Measurements from ENCODE around the gene THADA.
A peak's percentile ranks its signal among the peaks of the same experiment; 100 is the strongest.

The THADA gene

GRCh38 chr2:43445781-43446180 is 150.1 kb downstream of the THADA start:
- no peak for DNase-seq (ENCODE audit: low read depth in 2 of 2, low spot score in 1 of 2)

- no peak for DNase-seq (ENCODE audit: low read depth in 2 of 2, low spot score in 1 of 2)
Observed at GRCh38 chr2:43444989-43445645, 150.7 kb downstream of the THADA start.

DNA sequence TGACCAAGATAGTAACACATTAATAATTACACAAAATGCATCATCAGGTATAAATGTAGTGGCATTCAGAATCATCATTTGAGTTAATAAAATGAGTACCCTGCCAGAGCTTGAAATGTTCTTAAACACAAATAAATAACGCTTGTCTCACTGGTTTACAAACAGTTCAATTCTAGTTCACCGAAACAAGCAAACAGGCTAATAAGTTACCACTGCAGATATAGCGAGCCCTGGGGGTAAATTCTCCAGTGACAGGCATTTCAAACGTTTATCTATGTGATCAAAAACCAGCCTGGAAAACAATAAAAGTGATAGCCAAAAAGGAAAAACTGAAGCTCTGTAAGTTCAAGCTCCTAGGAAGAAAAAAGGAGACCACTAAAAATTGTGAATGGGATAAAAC is 152.6 kb downstream of the THADA start:
- no peak for DNase-seq (ENCODE audit: low read depth in 2 of 2, low spot score in 1 of 2)

GRCh38 chr2:43441195-43441594 is 154.6 kb downstream of the THADA start:
- no peak for DNase-seq (ENCODE audit: low read depth in 2 of 2, low spot score in 1 of 2)

GRCh38 chr2:43438858-43439655 is 156.8 kb downstream of the THADA start:
- DNase-seq (ENCODE audit: low read depth in 2 of 2, low spot score in 1 of 2) = no peak

DNA sequence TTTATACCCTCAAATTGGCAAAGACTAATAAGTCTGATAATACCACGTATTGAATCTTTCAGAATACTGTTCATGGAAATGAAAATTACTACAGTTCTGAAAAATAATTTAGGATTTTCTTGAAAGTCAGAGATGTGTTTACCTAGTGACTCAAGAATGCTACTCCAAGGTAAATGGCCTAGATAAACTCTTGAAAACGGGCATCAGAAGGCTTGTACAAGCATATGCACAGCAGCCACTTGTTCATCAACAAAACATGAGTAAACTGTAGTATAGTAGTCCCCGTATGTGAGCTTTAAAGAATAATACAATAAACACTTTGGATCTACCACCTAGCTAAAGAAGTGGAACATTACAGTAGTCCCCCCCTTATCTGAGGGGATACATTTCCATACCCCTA is 157.5 kb downstream of the THADA start:
- DNase-seq (ENCODE audit: low read depth in 2 of 2, low spot score in 1 of 2) = no peak

DNA sequence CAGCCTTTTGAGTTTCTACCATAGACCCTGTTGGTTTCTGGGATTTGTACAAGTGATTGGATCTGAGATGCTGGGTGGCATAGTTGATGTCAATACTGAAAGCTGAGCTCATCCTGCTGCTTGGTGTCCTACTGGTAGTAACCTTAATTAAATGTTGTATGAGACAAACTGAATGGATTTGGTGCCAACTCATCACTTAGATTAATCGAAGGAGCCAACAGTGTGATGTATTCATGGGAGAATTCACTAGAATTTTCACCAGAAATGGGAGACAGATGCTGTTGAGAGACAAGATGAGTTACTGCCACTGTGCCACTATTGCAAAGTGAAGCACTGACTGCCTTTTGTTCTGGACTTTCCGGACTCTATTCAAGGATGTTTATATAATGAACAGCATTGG is 158.5 kb downstream of the THADA start:
- DNase-seq (ENCODE audit: low read depth in 2 of 2, low spot score in 1 of 2) = no peak

- DNase-seq (ENCODE audit: low read depth in 2 of 2, low spot score in 1 of 2) = no peak
Observed at GRCh38 chr2:43436431-43436830, 159.4 kb downstream of the THADA start.

- DNase-seq (ENCODE audit: low read depth in 2 of 2, low spot score in 1 of 2) = no peak
Observed at GRCh38 chr2:43435746-43436145, 160.1 kb downstream of the THADA start.

- DNase-seq (ENCODE audit: low read depth in 2 of 2, low spot score in 1 of 2) = no peak
Observed at GRCh38 chr2:43430489-43430888, 165.3 kb downstream of the THADA start.

DNA sequence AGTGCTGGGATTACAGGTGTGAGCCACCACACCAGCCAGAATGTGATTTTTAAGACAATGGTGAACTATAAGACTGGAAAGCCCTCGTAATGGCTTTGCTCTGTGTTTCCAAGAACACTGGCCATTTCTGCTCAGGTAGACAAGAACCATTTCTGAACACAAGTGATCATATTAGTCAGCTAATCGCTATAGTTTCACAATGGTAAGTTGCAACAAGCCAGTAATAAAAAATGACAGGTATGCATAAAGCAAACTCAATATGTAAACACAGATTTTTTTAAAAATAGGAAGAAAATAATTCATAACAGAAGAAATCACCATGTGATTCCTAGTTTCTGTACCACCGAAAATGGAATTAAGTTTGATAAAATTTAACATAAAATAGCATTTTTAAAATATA is 166.5 kb downstream of the THADA start:
- DNase-seq (ENCODE audit: low read depth in 2 of 2, low spot score in 1 of 2) = no peak

GRCh38 chr2:43427032-43427424 is 168.8 kb downstream of the THADA start:
- DNase-seq (ENCODE audit: low read depth in 2 of 2, low spot score in 1 of 2) = no peak

- peak in 1 of 2 donors; percentile 26 for DNase-seq (ENCODE audit: low read depth in 2 of 2, low spot score in 1 of 2)
Observed at GRCh38 chr2:43426305-43427031, 169.4 kb downstream of the THADA start.

DNA sequence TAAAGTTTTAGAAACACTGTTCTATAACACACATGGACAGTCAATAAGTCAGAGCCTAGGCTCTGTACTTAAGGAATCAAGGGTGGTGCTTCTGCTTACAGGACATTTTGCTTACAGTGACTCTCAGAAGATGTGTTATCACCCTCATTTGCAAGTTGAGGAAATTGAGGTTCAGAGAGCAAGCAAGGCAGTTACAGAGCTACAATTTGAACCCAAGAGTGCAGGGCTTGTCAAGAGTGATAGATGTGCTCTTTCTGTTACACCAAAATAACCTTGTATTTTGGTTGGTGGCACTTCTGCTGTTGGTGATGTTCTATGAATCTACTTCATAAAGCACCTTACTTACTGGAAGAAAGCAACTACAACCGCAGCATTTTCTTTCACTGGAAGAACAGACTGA is 170.2 kb downstream of the THADA start:
- no peak for DNase-seq (ENCODE audit: low read depth in 2 of 2, low spot score in 1 of 2)

DNA sequence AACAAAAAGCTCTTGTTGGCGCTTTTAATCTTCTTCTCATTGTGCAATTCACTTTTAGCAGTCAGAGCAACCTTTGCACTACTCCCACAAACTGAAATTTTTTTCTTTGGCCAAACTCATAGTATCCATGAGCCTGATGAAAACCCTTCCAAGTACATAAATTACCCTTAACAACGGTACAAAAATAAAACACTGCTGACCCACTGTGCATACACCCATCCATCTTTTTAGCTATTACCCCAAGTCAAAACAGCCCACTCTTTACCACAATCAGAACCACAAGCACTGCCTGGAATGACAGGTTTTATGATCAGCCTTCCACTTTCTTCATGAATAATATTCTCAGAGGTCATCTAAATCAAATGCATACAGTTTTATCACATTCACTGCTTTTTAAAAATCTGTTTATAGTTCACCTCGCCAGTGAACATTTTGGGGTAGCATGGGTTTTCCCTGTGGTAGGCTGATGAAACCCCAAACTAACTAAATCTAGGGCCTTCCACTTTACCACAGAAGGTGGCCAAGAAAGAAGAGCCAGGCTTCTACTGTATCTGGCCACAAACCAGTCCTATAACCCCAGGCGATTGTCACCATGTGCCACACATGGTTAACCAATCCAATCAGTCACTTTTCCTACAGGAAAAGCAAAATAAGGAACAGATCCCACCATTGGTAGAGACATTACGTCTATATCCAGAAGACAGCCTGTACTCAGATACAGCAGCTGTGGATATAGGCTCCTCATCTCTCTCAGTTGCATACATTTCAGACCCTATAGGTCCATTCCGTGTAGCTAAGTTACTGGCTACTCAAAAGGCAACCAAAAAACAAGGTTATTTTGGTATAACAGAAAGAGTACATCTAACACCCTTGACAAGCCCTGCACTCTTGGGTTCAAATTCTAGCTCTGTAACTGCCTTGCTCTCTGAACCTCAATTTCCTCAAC is 171.3 kb downstream of the THADA start:
- DNase-seq (ENCODE audit: low read depth in 2 of 2, low spot score in 1 of 2) = no peak

GRCh38 chr2:43423941-43424261 is 171.9 kb downstream of the THADA start:
- DNase-seq (ENCODE audit: low read depth in 2 of 2, low spot score in 1 of 2) = no peak

GRCh38 chr2:43421194-43421593 is 174.6 kb downstream of the THADA start:
- DNase-seq (ENCODE audit: low read depth in 2 of 2, low spot score in 1 of 2) = no peak

GRCh38 chr2:43420389-43420801 is 175.4 kb downstream of the THADA start:
- no peak for DNase-seq (ENCODE audit: low read depth in 2 of 2, low spot score in 1 of 2)

DNA sequence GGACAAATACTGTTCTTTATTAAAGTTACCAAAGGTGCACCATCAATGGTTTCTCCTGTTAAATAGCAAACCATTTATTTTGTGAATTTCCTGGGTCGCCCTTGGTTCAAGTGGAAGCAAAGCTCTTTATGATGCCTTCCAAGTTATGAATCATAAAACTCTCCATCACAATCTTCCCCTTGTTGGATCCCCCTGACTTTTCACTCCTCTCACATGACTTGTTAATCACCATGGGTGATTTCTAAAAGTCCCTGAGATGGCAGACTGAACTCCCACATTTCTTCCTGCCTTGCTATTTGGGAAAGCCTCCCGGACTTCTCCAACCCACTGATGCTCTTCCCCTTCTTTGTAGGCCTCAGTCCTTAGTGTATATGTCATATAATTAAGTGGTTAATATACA is 176.0 kb downstream of the THADA start:
- no peak for DNase-seq (ENCODE audit: low read depth in 2 of 2, low spot score in 1 of 2)

DNA sequence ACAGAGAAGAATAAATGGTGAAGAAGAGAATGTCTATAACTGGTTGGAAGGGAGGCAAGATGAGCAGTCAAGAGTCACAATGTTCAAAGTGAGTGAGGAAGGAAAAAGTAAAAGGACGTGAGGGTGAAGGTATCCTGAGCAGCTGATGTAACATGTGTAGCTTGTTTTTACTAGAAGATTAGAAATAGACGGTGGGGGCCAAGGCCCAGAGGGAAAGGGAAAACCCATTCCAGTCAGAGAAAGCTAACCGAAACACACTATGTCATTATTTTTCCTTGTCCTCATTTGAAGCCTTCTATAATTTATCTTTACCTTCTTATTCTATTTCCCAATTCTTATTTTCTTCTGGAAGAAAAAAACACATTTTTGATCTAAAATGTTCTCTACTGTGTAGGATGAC is 176.6 kb downstream of the THADA start:
- DNase-seq (ENCODE audit: low read depth in 2 of 2, low spot score in 1 of 2) = no peak

GRCh38 chr2:43418680-43419079 is 177.2 kb downstream of the THADA start:
- no peak for DNase-seq (ENCODE audit: low read depth in 2 of 2, low spot score in 1 of 2)

Measured in stimulated activated CD8-positive, alpha-beta memory T cell treated with anti-CD3 and anti-CD28 coated beads, Interleukin-4, amount 100 ng/mL, for 1 hour (primary cell).